HG02938 (cell line): ENCODE measurements around the gene KIRREL3.
A peak's percentile ranks its signal among the peaks of the same experiment; 100 is the strongest.

Source experiments
- ATAC-seq: cut with Tn5 transposase; IDR thresholded peaks from one replicate; pipeline ENCODE4 v1.9.1; 2021; ENCODE audit warnings: mild to moderate bottlenecking, moderate library complexity; ENCODE audit not compliant: unreplicated experiment

Gene KIRREL3

GRCh38 chr11:126719740-126720139 is 280.8 kb downstream of the KIRREL3 start:
- ATAC-seq: no peak

GRCh38 chr11:126718276-126718675 is 282.3 kb downstream of the KIRREL3 start:
- ATAC-seq: no peak

- ATAC-seq: no peak
These were observed 284.0 kb downstream of the KIRREL3 start for GRCh38 chr11:126716456-126717083.

- ATAC-seq: no peak
These were observed 286.8 kb downstream of the KIRREL3 start for GRCh38 chr11:126713806-126714205.

GRCh38 chr11:126711977-126712625 is 288.5 kb downstream of the KIRREL3 start:
- no peak for ATAC-seq

GRCh38 chr11:126710804-126711399 is 289.7 kb downstream of the KIRREL3 start:
- ATAC-seq: no peak

GRCh38 chr11:126707498-126707897 is 293.1 kb downstream of the KIRREL3 start:
- ATAC-seq: no peak

- ATAC-seq: no peak
These were observed 296.5 kb downstream of the KIRREL3 start for GRCh38 chr11:126704096-126704495.

- no peak for ATAC-seq
These were observed 296.9 kb downstream of the KIRREL3 start for GRCh38 chr11:126703662-126704061.

- ATAC-seq: no peak
These were observed 297.6 kb downstream of the KIRREL3 start for GRCh38 chr11:126702987-126703386.

GRCh38 chr11:126702165-126702720 is 298.3 kb downstream of the KIRREL3 start:
- no peak for ATAC-seq

- no peak for ATAC-seq
These were observed 299.1 kb downstream of the KIRREL3 start for GRCh38 chr11:126701520-126701897.

GRCh38 chr11:126700768-126701519 is 299.6 kb downstream of the KIRREL3 start:
- peak; percentile 75 for ATAC-seq

GRCh38 chr11:126698576-126698975 is 302.0 kb downstream of the KIRREL3 start:
- ATAC-seq: no peak

GRCh38 chr11:126697936-126698335 is 302.6 kb downstream of the KIRREL3 start:
- ATAC-seq: no peak

GRCh38 chr11:126696982-126697381 is 303.6 kb downstream of the KIRREL3 start:
- ATAC-seq: no peak

- no peak for ATAC-seq
These were observed 305.3 kb downstream of the KIRREL3 start for GRCh38 chr11:126695293-126695692.

GRCh38 chr11:126694065-126694625 is 306.4 kb downstream of the KIRREL3 start:
- ATAC-seq: no peak

GRCh38 chr11:126687477-126687876 is 313.1 kb downstream of the KIRREL3 start:
- no peak for ATAC-seq

- ATAC-seq: no peak
These were observed 313.6 kb downstream of the KIRREL3 start for GRCh38 chr11:126686938-126687337.
